ENCODE results near the gene TMEM89. TPM values are rescaled to one million over a fixed set of nuclear protein-coding genes. Genes with fewer than 3 reads are reported as not detected.
A peak's percentile ranks its signal among the peaks of the same experiment; 100 is the strongest.

Gene TMEM89
- total RNA-seq, 4 donors from 2014 or later, result not detected

GRCh38 chr3:48596676-48597407 lies 24.7 kb downstream of the TMEM89 start:
- peaks cover 0 to 42% (median 32%) of the 10 kb centered on the region in 3 donors for H3K4me1 ChIP-seq
- H3K4me3 ChIP-seq, result no peak overlapping the region
- ATAC-seq, result no peak
- no peaks in the 10 kb centered on the region for H3K9me3 ChIP-seq
- 63 to 100% methylated on average over 1 to 3 of the region's 8 CpGs for WGBS, 2 donors (ENCODE audit: low coverage in 1 of 2)
- TF ChIP-seq POLR2A (IDR thresholded peaks at IDR 0.05), result no peak
- TF ChIP-seq CTCF (IDR thresholded peaks at IDR 0.05), result no peak
- no peak for TF ChIP-seq POLR2AphosphoS5 (IDR thresholded peaks at IDR 0.05)
- no peak for TF ChIP-seq EP300 (IDR thresholded peaks at IDR 0.05)
- peaks cover 36% of the 10 kb centered on the region for H3K27me3 ChIP-seq
- H3K36me3 ChIP-seq, result peaks cover 0 to 46% of the 10 kb centered on the region in 2 donors
- peak overlapping the region in 3 of 4 donors; percentile 74 to 89 (median 83) for H3K27ac ChIP-seq

- Histone ChIP-seq H3K4me1 (peaks cover 0 to 42% (median 32%) of the 10 kb centered on the region in 3 donors), H3K27ac (peak overlapping the region in 2 of 4 donors; percentile 31 to 83), H3K36me3 (peaks cover 0 to 39% of the 10 kb centered on the region in 2 donors), H3K4me3 (no peak overlapping the region), H3K27me3 (peaks cover 39% of the 10 kb centered on the region), H3K9me3 (no peaks in the 10 kb centered on the region)
- no peak for ATAC-seq
- no peak for TF ChIP-seq EP300 (IDR thresholded peaks at IDR 0.05)
- no peak for TF ChIP-seq POLR2A (IDR thresholded peaks at IDR 0.05)
- TF ChIP-seq CTCF (IDR thresholded peaks at IDR 0.05), result no peak
- TF ChIP-seq POLR2AphosphoS5 (IDR thresholded peaks at IDR 0.05), result no peak
- 50 to 89% methylated on average over 1 to 2 of the region's 5 CpGs for WGBS, 2 donors (ENCODE audit: low coverage in 1 of 2)
Measured at GRCh38 chr3:48596157-48596556, 25.4 kb downstream of the TMEM89 start.

- Histone ChIP-seq H3K4me3 (peak overlapping the region in 1 of 2 donors; percentile 45), H3K27me3 (peaks cover 39% of the 10 kb centered on the region), H3K9me3 (no peaks in the 10 kb centered on the region), H3K4me1 (peaks cover 0 to 42% (median 32%) of the 10 kb centered on the region in 3 donors), H3K27ac (peak overlapping the region in 2 of 4 donors; percentile 31 to 83), H3K36me3 (peaks cover 0 to 34% of the 10 kb centered on the region in 2 donors)
- 15 to 24% methylated on average over 3 to 8 of the region's 10 CpGs for WGBS, 2 donors (ENCODE audit: low coverage in 1 of 2)
- TF ChIP-seq EP300 (IDR thresholded peaks at IDR 0.05) (no peak), POLR2AphosphoS5 (IDR thresholded peaks at IDR 0.05) (no peak), CTCF (IDR thresholded peaks at IDR 0.05) (no peak), POLR2A (IDR thresholded peaks at IDR 0.05) (no peak)
- peak; percentile 16 for ATAC-seq
Measured at GRCh38 chr3:48595526-48596121, 25.9 kb downstream of the TMEM89 start.

- no peak for ATAC-seq
- no peak for TF ChIP-seq POLR2A (IDR thresholded peaks at IDR 0.05)
- TF ChIP-seq POLR2AphosphoS5 (IDR thresholded peaks at IDR 0.05), result no peak
- TF ChIP-seq CTCF (IDR thresholded peaks at IDR 0.05), result no peak
- no peak for TF ChIP-seq EP300 (IDR thresholded peaks at IDR 0.05)
Measured at GRCh38 chr3:48595075-48595525, 26.5 kb downstream of the TMEM89 start, which contains the start of gene COL7A1. Gene COL7A1 (minus strand): TSS chr3:48595329. CDS start chr3:48595159, 170 bp downstream.

More at GRCh38 chr3:48595075-48595525, 26.5 kb downstream of the TMEM89 start, which contains the start of gene COL7A1:
- Histone ChIP-seq H3K4me3 (peak within 1 kb of the TSS; percentile 12 to 45), H3K27ac (peak within 1 kb of the TSS in 2 of 4 donors; percentile 31 to 83), H3K9me3 (no peaks in the 10 kb centered on the region), H3K27me3 (peaks cover 39% of the 10 kb centered on the region), H3K4me1 (peaks cover 0 to 42% (median 32%) of the 10 kb centered on the region in 3 donors), H3K36me3 (peaks cover 0 to 29% of the 10 kb centered on the region in 2 donors)
- no CpG with 5 or more reads among the region's 35 CpGs for WGBS, 2 donors (ENCODE audit: low coverage in 1 of 2)
